ACC112 (cell line): ENCODE data around the gene IAPP.

Experiments used
- H2AFZ ChIP-seq: fragments of 200-600 bp; sonication (generic); one replicate; pipeline ENCODE4 v1.6.0; 2017; ENCODE audit warnings: antibody characterized with exemption, low read length; ENCODE audit not compliant: unreplicated experiment
- H3K27ac ChIP-seq: fragments of 200-600 bp; sonication (generic); 2 replicates; pipeline ENCODE4 v1.5.1; 2014; ENCODE audit warnings: low read depth, mild to moderate bottlenecking, antibody characterized with exemption, low read length, moderate library complexity
- H3K27me3 ChIP-seq: fragments of 200-600 bp; sonication (generic); 2 replicates; pipeline ENCODE4 v1.6.1; 2014; ENCODE audit warnings: mild to moderate bottlenecking, antibody characterized with exemption, low read length, moderate library complexity, mixed read lengths; ENCODE audit not compliant: insufficient read depth
- H3K36me3 ChIP-seq: fragments of 200-600 bp; sonication (generic); 2 replicates; pipeline ENCODE4 v1.6.1; 2016; ENCODE audit warnings: mild to moderate bottlenecking, antibody characterized with exemption, low read length, moderate library complexity, mixed read lengths; ENCODE audit not compliant: insufficient read depth
- H3K4me1 ChIP-seq: fragments of 200-600 bp; sonication (generic); one replicate; pipeline ENCODE4 v1.6.1; 2016; ENCODE audit warnings: low read length, mixed read lengths; ENCODE audit not compliant: insufficient read depth, unreplicated experiment, control insufficient read depth
- H3K4me3 ChIP-seq: fragments of 200-600 bp; sonication (generic); 2 replicates; pipeline ENCODE4 v1.5.1; 2014; ENCODE audit warnings: mild to moderate bottlenecking, low read depth, low read length
- H3K79me2 ChIP-seq: fragments of 200-600 bp; sonication (generic); one replicate; pipeline ENCODE4 v1.6.0; 2016; ENCODE audit warnings: low read length; ENCODE audit not compliant: control insufficient read depth, unreplicated experiment, insufficient read depth

IAPP gene

DNA sequence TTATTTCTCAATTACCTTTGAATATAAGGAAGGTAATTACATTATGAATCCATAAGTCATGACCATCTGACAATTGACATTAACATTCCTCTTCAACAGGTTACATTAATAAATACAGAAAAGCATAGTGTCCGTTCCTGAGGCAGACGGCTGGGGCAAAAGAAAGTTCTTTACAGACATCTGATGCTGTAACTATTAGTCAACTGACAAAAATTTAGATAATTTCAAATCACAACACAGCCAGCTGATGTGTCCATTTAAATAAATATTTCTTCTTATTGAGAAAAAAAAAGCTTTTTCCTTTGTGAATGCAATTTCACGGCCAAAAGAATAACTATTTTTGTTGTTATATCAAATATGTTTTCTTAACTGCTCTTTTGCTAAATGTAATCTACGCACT, 55.5 kb downstream of the IAPP start:
- H2AFZ ChIP-seq, result peak overlapping the region; percentile 86
- peak overlapping the region; percentile 42 for H3K27ac ChIP-seq
- H3K4me3 ChIP-seq, result peak overlapping the region; percentile 44
- H3K79me2 ChIP-seq, result no peaks in the 10 kb centered on the region
- H3K27me3 ChIP-seq, result no peaks in the 10 kb centered on the region
- peaks cover 19% of the 10 kb centered on the region for H3K4me1 ChIP-seq
- H3K36me3 ChIP-seq, result no peaks in the 10 kb centered on the region
